HFFc6 (cell line): ENCODE data around the gene COX10. TPM values are rescaled to one million over a fixed set of nuclear protein-coding genes. Genes with fewer than 3 reads are reported as not detected.
"Not testable (repeated sequence)": the region's sequence is repeated elsewhere in the genome, so short reads cannot be mapped to it uniquely, and the experiment has no call there.

Source experiments
- DNase-seq: peaks from one replicate; pipeline ENCODE4 v3.0.0-alpha.2; 2018
- H3K27ac Mint-ChIP-seq: 2 replicates; pipeline ENCODE4 v1.8.0; 2020; ENCODE audit warnings: mild to moderate bottlenecking, mixed read lengths
- H3K27me3 Mint-ChIP-seq: 2 replicates; pipeline ENCODE4 v1.8.0; 2021; ENCODE audit warnings: mild to moderate bottlenecking, moderate library complexity, mixed read lengths; ENCODE audit not compliant: insufficient read depth
- H3K36me3 Mint-ChIP-seq: 2 replicates; pipeline ENCODE4 v1.8.0; 2021; ENCODE audit warnings: low read depth, mixed read lengths
- H3K4me1 Mint-ChIP-seq: 2 replicates; pipeline ENCODE4 v1.8.0; 2020; ENCODE audit warnings: low read depth, mixed read lengths
- H3K4me3 Mint-ChIP-seq: 2 replicates; pipeline ENCODE4 v1.8.0; 2020; ENCODE audit warnings: mild to moderate bottlenecking, moderate library complexity, mixed read lengths
- H3K9me3 Mint-ChIP-seq: 2 replicates; pipeline ENCODE4 v1.8.0; 2020; ENCODE audit warnings: mild to moderate bottlenecking, mixed read lengths
- long read RNA-seq: library from polyadenylated mRNA; unstranded; transcript quantifications from one replicate; pipeline ENCODE4 v2.0.0, GENCODE V29; 2019
- total RNA-seq, 6 experiments: library from RNA; stranded (reverse); fragmentation: NEBNext Ultra II Directional; extraction: Animal tissue kit (Norgen Biotek cat#: 25700); gene quantifications; 2 replicates in 1 of 6; 3 replicates in 5 of 6; pipeline ENCODE4 v1.2.3, GENCODE V29; 2021
- TF ChIP-seq, protein P1 (sequence below): fragments of 200-600 bp; sonication (generic); IDR thresholded peaks from 2 replicates; pipeline ENCODE4 v1.5.0; 2021; ENCODE audit warnings: antibody characterized with exemption, mild to moderate bottlenecking

The COX10 gene
- total RNA-seq = 10 to 100 TPM; 12.2 to 16.2 (median 14.8) TPM
- long read RNA-seq, transcript COX10-201 (7 exons, 2,873 nt) = major isoform, 7 of 12 reads
- long read RNA-seq, partial matches to known transcripts = 0 of 12 reads
- long read RNA-seq, other reads (novel, unspliced or antisense) = 4 of 12 reads

GRCh38 chr17:14069251-14070021, at the start of gene COX10:
Gene COX10 (plus strand): TSS chr17:14069504. CDS start chr17:14069606, 102 bp downstream.
- Mint-ChIP-seq H3K27me3 (no peaks in the 10 kb centered on the region), H3K9me3 (no peaks in the 10 kb centered on the region), H3K36me3 (peaks cover 25% of the 10 kb centered on the region), H3K4me3 (peak within 1 kb of the TSS; percentile 98), H3K4me1 (peaks cover 42% of the 10 kb centered on the region), H3K27ac (peak within 1 kb of the TSS; percentile 95)
- TF ChIP-seq, protein P1, sequence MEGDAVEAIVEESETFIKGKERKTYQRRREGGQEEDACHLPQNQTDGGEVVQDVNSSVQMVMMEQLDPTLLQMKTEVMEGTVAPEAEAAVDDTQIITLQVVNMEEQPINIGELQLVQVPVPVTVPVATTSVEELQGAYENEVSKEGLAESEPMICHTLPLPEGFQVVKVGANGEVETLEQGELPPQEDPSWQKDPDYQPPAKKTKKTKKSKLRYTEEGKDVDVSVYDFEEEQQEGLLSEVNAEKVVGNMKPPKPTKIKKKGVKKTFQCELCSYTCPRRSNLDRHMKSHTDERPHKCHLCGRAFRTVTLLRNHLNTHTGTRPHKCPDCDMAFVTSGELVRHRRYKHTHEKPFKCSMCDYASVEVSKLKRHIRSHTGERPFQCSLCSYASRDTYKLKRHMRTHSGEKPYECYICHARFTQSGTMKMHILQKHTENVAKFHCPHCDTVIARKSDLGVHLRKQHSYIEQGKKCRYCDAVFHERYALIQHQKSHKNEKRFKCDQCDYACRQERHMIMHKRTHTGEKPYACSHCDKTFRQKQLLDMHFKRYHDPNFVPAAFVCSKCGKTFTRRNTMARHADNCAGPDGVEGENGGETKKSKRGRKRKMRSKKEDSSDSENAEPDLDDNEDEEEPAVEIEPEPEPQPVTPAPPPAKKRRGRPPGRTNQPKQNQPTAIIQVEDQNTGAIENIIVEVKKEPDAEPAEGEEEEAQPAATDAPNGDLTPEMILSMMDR = no peak
- DNase-seq = peak; percentile 83

- not testable (repeated sequence) for DNase-seq, H3K36me3 Mint-ChIP-seq, H3K27ac Mint-ChIP-seq, H3K9me3 Mint-ChIP-seq, H3K4me3 Mint-ChIP-seq, H3K27me3 Mint-ChIP-seq
- H3K4me1 Mint-ChIP-seq = peaks cover 13% of the 10 kb centered on the region
Observed at GRCh38 chr17:14021651-14022294, 47.5 kb upstream of the COX10 start.

GRCh38 chr17:14029755-14030154, 39.5 kb upstream of the COX10 start:
- peak overlapping the region; percentile 71 for H3K27ac Mint-ChIP-seq
- not testable (repeated sequence) for H3K4me1 Mint-ChIP-seq, H3K27me3 Mint-ChIP-seq, DNase-seq, H3K9me3 Mint-ChIP-seq
- H3K36me3 Mint-ChIP-seq = peaks cover 16% of the 10 kb centered on the region
- peak overlapping the region; percentile 67 for H3K4me3 Mint-ChIP-seq

DNA sequence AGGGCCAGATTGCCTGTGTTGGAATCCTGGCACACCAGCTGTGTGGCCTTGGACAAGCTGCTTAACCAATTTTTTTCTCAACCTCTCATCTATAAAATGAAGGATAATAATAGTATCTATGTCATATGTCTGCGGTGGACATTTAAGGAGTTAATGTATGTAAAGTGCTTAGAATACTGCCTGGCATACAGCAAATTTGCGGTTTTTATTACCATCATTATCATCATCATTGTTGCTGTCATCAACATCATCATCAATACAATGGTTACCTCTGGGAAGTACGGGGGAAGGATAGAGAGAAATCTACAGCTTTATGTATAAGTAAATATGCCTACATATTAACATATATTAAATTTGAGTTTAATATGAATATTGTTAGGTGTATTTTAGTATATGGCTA, 37.1 kb upstream of the COX10 start:
- peaks cover 26% of the 10 kb centered on the region for H3K36me3 Mint-ChIP-seq
- H3K9me3 Mint-ChIP-seq = no peaks in the 10 kb centered on the region
- H3K4me1 Mint-ChIP-seq = peaks cover 11% of the 10 kb centered on the region
- H3K27ac Mint-ChIP-seq = no peak overlapping the region
- no peak for DNase-seq
- TF ChIP-seq, protein P1 = no peak
- no peaks in the 10 kb centered on the region for H3K27me3 Mint-ChIP-seq
- H3K4me3 Mint-ChIP-seq = no peak overlapping the region

DNA sequence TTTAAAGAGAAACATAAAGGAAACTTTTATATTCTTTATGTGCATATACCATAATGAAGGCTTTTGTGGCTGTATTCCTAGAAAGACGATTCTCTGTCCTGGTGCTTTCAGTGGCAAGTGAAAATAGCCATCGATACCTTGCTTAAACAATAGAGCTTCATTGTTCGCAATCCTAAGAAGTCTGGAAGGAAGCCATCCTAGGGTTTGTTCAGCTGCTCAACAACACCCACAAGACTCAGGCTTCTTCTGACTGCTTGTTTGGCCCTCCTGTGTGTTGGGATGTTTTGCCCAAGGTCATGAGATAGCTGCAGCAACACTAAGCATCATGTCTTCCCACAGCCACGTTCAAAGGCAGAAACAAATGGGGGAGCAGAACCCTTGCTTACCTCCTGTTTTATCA, 36.1 kb upstream of the COX10 start:
- peaks cover 26% of the 10 kb centered on the region for H3K36me3 Mint-ChIP-seq
- H3K27ac Mint-ChIP-seq = no peak overlapping the region
- no peaks in the 10 kb centered on the region for H3K9me3 Mint-ChIP-seq
- peaks cover 20% of the 10 kb centered on the region for H3K4me1 Mint-ChIP-seq
- H3K4me3 Mint-ChIP-seq = no peak overlapping the region
- TF ChIP-seq, protein P1 = no peak
- H3K27me3 Mint-ChIP-seq = no peaks in the 10 kb centered on the region
- DNase-seq = no peak

DNA sequence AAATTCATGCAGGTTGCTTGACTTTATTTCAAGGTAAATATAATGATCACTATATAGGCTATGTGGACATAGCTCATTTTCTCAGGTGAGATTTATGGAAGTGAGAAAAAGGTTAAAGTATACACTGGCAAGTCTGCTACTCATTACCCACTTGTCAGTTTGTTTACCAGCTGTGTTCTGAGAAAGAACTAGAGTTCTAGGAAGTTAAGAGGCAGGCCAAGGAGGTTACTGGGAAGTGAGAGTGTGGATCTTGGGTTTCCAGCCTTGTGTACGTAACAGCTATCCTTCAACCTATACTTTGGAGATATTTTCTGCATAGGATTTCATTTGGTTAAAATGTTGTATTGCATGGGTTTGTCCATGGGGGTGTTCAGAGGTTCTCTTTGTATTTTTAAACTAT, 31.9 kb upstream of the COX10 start:
- H3K27ac Mint-ChIP-seq = no peak overlapping the region
- H3K9me3 Mint-ChIP-seq = no peaks in the 10 kb centered on the region
- peaks cover 20% of the 10 kb centered on the region for H3K4me1 Mint-ChIP-seq
- H3K4me3 Mint-ChIP-seq = no peak overlapping the region
- peaks cover 30% of the 10 kb centered on the region for H3K36me3 Mint-ChIP-seq
- H3K27me3 Mint-ChIP-seq = no peaks in the 10 kb centered on the region
- no peak for DNase-seq
- TF ChIP-seq, protein P1 = no peak
